ENCODE measurements around the gene ARHGAP6. TPM values are rescaled to one million over a fixed set of nuclear protein-coding genes. Genes with fewer than 3 reads are reported as not detected.

Gene ARHGAP6
- polyA plus RNA-seq, 3 donors, result 0.31 to 1.1 (median 0.40) TPM

DNA sequence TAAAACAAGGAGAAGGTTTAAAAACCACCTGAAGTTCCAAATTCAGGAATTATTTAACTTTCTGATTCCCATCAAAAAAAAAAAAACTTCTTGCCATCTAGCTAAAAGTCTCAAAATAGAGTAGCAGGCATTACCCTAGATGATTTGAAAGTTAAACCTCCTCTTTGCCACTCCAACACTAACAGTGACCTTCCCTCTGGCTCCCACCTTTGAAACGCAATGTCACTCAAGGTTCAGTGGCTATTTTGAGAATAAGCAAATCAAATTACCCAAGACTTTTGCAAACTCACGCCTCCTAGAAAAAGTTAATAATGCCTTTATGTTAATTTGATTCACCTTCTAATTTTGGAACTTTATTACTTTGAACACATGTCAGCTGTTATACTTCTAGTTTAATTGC lies 103.2 kb downstream of the ARHGAP6 start:
- H3K27me3 Mint-ChIP-seq (ENCODE audit: low read depth in 3 of 3), result no peaks in the 10 kb centered on the region
- no peak overlapping the region for H3K27ac ChIP-seq (ENCODE audit: low read depth in 1 of 2, low read length in 2 of 2)
- no peak for DNase-seq
- no peaks in the 10 kb centered on the region for H3K9me3 Mint-ChIP-seq
- TF ChIP-seq, protein P1, sequence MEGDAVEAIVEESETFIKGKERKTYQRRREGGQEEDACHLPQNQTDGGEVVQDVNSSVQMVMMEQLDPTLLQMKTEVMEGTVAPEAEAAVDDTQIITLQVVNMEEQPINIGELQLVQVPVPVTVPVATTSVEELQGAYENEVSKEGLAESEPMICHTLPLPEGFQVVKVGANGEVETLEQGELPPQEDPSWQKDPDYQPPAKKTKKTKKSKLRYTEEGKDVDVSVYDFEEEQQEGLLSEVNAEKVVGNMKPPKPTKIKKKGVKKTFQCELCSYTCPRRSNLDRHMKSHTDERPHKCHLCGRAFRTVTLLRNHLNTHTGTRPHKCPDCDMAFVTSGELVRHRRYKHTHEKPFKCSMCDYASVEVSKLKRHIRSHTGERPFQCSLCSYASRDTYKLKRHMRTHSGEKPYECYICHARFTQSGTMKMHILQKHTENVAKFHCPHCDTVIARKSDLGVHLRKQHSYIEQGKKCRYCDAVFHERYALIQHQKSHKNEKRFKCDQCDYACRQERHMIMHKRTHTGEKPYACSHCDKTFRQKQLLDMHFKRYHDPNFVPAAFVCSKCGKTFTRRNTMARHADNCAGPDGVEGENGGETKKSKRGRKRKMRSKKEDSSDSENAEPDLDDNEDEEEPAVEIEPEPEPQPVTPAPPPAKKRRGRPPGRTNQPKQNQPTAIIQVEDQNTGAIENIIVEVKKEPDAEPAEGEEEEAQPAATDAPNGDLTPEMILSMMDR (IDR thresholded peaks at IDR 0.05), result no peak
- H3K4me1 Mint-ChIP-seq, result no peaks in the 10 kb centered on the region
- no peaks in the 10 kb centered on the region for H3K9me3 ChIP-seq (replicated peaks in 1 of 2; ENCODE audit: control insufficient read depth in 1 of 2, insufficient read depth in 1 of 2, low read length in 2 of 2)
- WGBS (ENCODE audit: insufficient coverage), result no CpG with 5 or more reads among the region's 2 CpGs
- intact Hi-C loops (cut with micrococcal nuclease), result no loop called here
- no peaks in the 10 kb centered on the region for H4K20me1 ChIP-seq (ENCODE audit: insufficient read depth, low read length)
- no peak overlapping the region for H3K4me3 ChIP-seq (replicated peaks in 1 of 3; ENCODE audit: low read depth in 2 of 3, low read length in 3 of 3)
- H3K27me3 ChIP-seq (ENCODE audit: control insufficient read depth in 2 of 2, insufficient read depth in 2 of 2, low read length in 2 of 2), result peaks cover 0 to 2% of the 10 kb centered on the region in 2 donors
- no peak overlapping the region for H3K9ac ChIP-seq (ENCODE audit: insufficient read depth, low read length, poor library complexity, severe bottlenecking)
- no peaks in the 10 kb centered on the region for H3K36me3 Mint-ChIP-seq
- H3K4me1 ChIP-seq (ENCODE audit: control insufficient read depth in 1 of 2, insufficient read depth in 2 of 2, low read length in 2 of 2), result no peaks in the 10 kb centered on the region
- no peak overlapping the region for H3K4me3 Mint-ChIP-seq
- H3K79me2 ChIP-seq (ENCODE audit: insufficient read depth, low read length), result no peaks in the 10 kb centered on the region
- H3K4me2 ChIP-seq (replicated peaks; ENCODE audit: extremely low read depth, low read length, poor library complexity, severe bottlenecking), result no peak overlapping the region
- no peak overlapping the region for H2AFZ ChIP-seq (ENCODE audit: insufficient read depth, low read depth, low read length, poor library complexity, severe bottlenecking)
- H3K36me3 ChIP-seq (replicated peaks in 1 of 2; ENCODE audit: control insufficient read depth in 1 of 2, insufficient read depth in 2 of 2, low read length in 2 of 2), result no peaks in the 10 kb centered on the region
- no peak overlapping the region for H3K27ac Mint-ChIP-seq

DNA sequence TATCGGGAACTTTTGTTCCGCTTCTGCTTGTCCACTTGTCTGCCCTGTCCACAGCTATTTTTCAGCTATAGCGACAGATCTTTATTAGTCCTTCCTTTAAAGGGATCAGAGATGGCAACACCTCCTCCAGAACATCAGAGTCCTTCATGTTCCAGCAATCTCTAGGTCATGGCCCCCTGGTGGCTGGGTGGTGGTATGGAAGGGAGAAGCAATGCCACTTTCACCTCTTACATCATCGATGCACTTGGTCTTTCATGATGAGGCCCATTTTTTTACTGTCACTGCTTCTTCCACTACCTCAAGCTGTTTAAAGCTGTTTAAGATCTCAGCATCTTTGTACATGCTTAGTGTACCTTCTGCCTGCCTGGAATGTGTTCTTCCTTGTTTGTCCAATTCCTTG lies 106.7 kb downstream of the ARHGAP6 start:
- Histone ChIP-seq H3K9ac (ENCODE audit: insufficient read depth, low read length, poor library complexity, severe bottlenecking) (no peak overlapping the region), H3K4me2 (replicated peaks; ENCODE audit: extremely low read depth, low read length, poor library complexity, severe bottlenecking) (no peak overlapping the region), H3K4me1 (ENCODE audit: control insufficient read depth in 1 of 2, insufficient read depth in 2 of 2, low read length in 2 of 2) (no peaks in the 10 kb centered on the region), H3K27ac (ENCODE audit: low read depth in 1 of 2, low read length in 2 of 2) (no peak overlapping the region), H4K20me1 (ENCODE audit: insufficient read depth, low read length) (no peaks in the 10 kb centered on the region), H2AFZ (ENCODE audit: insufficient read depth, low read depth, low read length, poor library complexity, severe bottlenecking) (no peak overlapping the region), H3K4me3 (replicated peaks in 1 of 3; ENCODE audit: low read depth in 2 of 3, low read length in 3 of 3) (no peak overlapping the region), H3K36me3 (replicated peaks in 1 of 2; ENCODE audit: control insufficient read depth in 1 of 2, insufficient read depth in 2 of 2, low read length in 2 of 2) (no peaks in the 10 kb centered on the region), H3K9me3 (replicated peaks in 1 of 2; ENCODE audit: control insufficient read depth in 1 of 2, insufficient read depth in 1 of 2, low read length in 2 of 2) (no peaks in the 10 kb centered on the region), H3K27me3 (ENCODE audit: control insufficient read depth in 2 of 2, insufficient read depth in 2 of 2, low read length in 2 of 2) (no peaks in the 10 kb centered on the region), H3K79me2 (ENCODE audit: insufficient read depth, low read length) (no peaks in the 10 kb centered on the region)
- peaks cover 0 to 2% (median 2%) of the 10 kb centered on the region in 3 donors for H3K27me3 Mint-ChIP-seq (ENCODE audit: low read depth in 3 of 3)
- no peak overlapping the region for H3K27ac Mint-ChIP-seq
- no peak overlapping the region for H3K4me3 Mint-ChIP-seq
- intact Hi-C loops (cut with micrococcal nuclease), result no loop called here
- peak; percentile 12 to 34 (median 14) for DNase-seq
- H3K4me1 Mint-ChIP-seq, result no peaks in the 10 kb centered on the region
- peaks cover 0 to 3% (median 0%) of the 10 kb centered on the region in 7 donors for H3K9me3 Mint-ChIP-seq
- TF ChIP-seq, protein P1 (IDR thresholded peaks at IDR 0.05), result peak; percentile 46
- H3K36me3 Mint-ChIP-seq, result no peaks in the 10 kb centered on the region
- WGBS (ENCODE audit: insufficient coverage), result 93% methylated on average over 2 of the region's 4 CpGs
